Mesodermal cell (in vitro differentiated cells): Measurements from ENCODE around the gene MOV10L1.

Source experiments
- H3K27ac ChIP-seq: 2 replicates; pipeline ENCODE4 v1.7.0; 2013; ENCODE audit warnings: mild to moderate bottlenecking, low read depth, low read length, moderate library complexity; ENCODE audit not compliant: severe bottlenecking
- H3K36me3 ChIP-seq: 2 replicates; pipeline ENCODE4 v1.7.1; 2013; ENCODE audit warnings: mild to moderate bottlenecking, low read length, moderate library complexity; ENCODE audit not compliant: control insufficient read depth, insufficient read depth
- H3K4me1 ChIP-seq: one replicate; pipeline ENCODE4 v1.7.1; 2013; ENCODE audit warnings: mild to moderate bottlenecking, low read length; ENCODE audit not compliant: insufficient read depth, control insufficient read depth, poor library complexity, severe bottlenecking
- H3K4me3 ChIP-seq: 2 replicates; pipeline ENCODE4 v1.7.0; 2013; ENCODE audit warnings: low read length, control low read depth, mild to moderate bottlenecking; ENCODE audit not compliant: insufficient read depth, poor library complexity, severe bottlenecking; ENCODE audit errors: extremely low read depth
- H3K9me3 ChIP-seq: 2 replicates; pipeline ENCODE4 v1.7.1; 2013; ENCODE audit warnings: mild to moderate bottlenecking, low read length, moderate library complexity; ENCODE audit not compliant: control insufficient read depth
- WGBS, 2 experiments: methylation state at CpG; one replicate each; pipeline ENCODE4 v1.1.5; 2013; ENCODE audit warnings: missing lambda C conversion rate in 2 of 2; ENCODE audit not compliant: insufficient coverage in 2 of 2; 5-methylcytosine and 5-hydroxymethylcytosine counted together

Gene MOV10L1

DNA sequence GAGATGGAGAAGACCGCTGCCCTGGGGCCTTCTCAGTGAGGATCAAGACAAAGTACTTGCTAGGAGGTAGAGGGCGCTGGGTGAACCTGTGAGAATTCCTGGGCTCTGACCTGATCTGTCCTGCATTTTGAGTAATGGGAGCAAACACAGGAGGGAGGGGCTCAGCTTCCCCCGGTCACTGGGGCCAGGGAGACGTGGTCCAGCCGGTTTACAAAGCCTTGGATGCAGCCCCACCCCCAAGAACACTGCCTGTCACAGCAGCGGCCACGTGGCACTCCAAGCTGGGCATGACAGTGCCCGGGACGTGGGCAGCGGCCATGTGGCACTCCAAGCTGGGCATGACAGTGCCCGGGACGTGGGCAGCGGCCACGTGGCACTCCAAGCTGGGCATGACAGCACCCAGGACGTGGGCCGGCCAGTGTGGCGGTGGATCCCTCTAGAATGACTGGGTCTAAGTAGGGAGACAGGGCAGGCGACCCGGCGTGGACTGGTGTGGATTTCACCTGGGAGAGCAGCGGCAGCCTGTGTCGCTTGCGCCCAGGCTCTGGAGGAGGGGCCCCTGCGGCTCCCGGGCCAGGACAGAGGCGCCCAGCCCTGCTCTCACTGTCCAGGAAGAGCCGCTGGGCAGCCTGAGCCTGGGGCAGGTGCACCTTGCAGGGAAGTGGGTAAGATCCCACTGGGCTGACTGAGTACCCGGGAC is 29.2 kb upstream of the MOV10L1 start:
- Histone ChIP-seq H3K4me3 (no peak overlapping the region), H3K36me3 (no peaks in the 10 kb centered on the region), H3K27ac (no peak overlapping the region), H3K9me3 (no peaks in the 10 kb centered on the region), H3K4me1 (peaks cover 6% of the 10 kb centered on the region)
- 89 to 90% methylated on average over 24 to 28 of the region's 28 CpGs for WGBS, 2 experiments

DNA sequence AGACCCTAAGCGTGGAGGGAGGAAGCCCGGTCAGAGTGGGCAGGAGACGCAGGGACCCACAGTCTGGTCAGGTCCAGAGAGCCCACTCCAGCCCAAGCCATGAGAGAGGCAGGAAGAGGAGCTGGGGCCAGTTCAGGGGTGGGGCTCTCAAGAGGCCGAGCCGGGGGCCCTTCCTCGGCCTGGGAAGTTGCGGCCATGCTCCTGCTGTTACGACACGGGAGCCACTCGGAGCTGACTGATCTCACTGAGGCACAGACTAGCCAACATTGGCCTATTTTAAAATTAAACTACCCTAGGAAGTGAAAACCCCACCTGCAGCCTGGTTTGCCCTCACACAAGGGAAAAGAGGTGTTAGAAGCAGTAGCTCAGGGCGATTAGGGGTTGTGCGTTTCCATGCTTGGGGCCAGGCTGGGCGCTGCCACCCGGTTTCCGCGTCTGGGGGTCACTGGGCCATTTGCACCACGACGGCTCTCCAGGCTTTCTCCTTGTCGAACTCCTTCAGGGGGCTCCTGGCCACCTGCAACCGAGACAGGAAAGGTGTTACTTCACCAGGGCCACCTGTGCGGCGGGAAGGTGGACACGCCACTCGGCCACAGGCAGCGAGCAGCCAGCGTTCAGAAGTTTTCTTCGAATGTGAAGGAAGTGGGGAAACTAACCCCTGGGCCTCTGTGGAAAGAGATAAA is 28.5 kb upstream of the MOV10L1 start:
- H3K9me3 ChIP-seq, result no peaks in the 10 kb centered on the region
- 93 to 95% methylated on average over 27 of the region's 27 CpGs for WGBS, 2 experiments
- H3K27ac ChIP-seq, result no peak overlapping the region
- no peak overlapping the region for H3K4me3 ChIP-seq
- peaks cover 6% of the 10 kb centered on the region for H3K4me1 ChIP-seq
- no peaks in the 10 kb centered on the region for H3K36me3 ChIP-seq

DNA sequence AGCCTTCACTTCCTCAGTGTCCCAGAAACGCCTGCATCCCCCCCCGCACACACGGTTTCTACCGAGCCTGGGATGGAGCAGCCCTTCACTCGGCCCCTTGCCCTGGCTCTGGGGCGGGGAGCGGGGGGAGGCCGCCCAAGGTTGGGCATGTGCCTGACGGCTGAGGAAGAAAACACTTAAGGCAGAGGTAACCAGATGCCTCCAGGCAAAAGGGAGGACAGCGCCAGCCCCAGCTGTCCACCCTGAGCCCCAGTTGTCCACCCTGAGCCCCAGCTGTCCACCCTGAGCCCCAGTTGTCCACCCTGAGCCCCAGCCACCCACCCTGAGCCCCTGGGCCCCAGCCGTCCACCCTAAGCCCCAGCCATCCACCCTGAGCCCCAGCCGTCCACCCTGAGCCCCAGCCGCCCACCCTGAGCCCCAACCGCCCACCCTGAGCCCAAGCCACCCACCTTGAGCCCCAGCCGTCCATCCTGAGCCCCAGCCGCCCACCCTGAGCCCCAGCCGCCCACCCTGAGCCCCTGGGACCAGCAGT is 27.9 kb upstream of the MOV10L1 start:
- peaks cover 6% of the 10 kb centered on the region for H3K4me1 ChIP-seq
- no peak overlapping the region for H3K4me3 ChIP-seq
- H3K9me3 ChIP-seq, result no peaks in the 10 kb centered on the region
- WGBS, 2 experiments, result 88 to 91% methylated on average over 9 to 14 of the region's 17 CpGs
- no peak overlapping the region for H3K27ac ChIP-seq
- H3K36me3 ChIP-seq, result no peaks in the 10 kb centered on the region

DNA sequence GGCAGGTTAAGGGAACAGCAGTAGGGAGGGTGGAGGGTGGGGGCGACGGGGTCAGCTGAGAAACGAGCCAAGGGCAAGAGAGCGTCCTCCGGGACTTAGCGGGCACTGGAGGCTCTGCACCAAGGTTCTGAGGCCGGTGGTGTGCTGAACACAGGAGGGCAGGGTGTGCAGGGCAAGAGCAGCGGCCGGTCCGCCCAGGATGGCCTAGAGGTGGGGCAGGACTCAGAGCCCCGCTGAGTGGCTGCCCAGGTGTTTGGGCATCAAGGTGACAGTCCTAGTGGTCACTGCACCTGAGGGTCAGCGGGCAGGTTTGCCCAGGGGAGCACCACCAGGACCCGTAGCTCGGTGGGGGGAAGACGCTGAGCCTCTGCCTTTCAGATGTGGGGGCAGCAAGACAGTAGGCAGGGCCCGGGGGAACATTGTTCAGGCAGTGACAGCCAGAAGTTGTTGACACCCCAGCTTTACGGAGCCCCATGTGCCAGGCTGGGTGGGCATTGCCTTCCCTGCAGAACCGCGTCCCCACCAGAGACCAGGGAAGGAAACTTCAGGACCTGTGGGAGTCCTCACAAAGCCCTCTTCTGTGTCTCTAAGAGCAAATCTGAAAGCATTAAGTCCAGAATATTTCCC is 27.2 kb upstream of the MOV10L1 start:
- Histone ChIP-seq H3K4me3 (no peak overlapping the region), H3K36me3 (no peaks in the 10 kb centered on the region), H3K9me3 (no peaks in the 10 kb centered on the region), H3K27ac (no peak overlapping the region), H3K4me1 (peaks cover 6% of the 10 kb centered on the region)
- 93 to 95% methylated on average over 19 of the region's 19 CpGs for WGBS, 2 experiments

DNA sequence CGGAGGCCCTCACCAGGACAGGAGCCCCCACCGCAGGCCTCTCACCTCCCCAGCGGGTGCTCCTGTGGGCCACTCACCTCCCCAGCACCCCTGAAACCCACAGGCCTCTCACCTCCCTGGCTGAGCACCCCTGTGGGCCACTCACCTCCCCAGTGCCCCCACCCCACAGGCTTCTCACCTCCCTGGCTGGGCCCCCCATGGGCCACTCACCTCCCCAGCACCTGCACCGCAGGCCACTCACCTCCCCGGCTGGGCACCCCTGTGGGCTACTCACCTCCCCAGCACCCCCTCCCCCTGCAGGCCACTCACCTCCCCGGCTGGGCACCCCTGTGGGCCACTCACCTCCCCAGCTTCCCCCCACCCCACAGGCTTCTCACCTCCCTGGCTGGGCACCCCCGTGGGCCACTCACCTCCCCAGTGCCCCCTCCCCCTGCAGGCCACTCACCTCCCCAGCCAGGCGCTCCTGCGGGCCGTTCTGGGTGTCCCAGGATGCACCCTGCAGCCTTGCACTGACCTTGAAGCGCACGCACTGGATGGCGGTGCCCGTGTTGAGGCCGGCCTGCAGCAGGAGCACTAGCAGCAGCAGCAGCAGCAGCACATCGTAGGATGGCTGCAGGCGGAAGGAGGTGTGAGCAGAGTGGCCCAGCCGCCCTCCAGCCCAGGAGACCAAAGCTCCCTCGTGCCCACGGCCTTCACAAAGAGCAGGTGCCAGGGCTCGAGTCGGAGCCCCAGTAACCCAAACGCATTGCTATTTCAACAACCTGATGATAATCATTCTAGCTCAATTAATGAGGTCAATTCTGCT is 26.0 kb upstream of the MOV10L1 start:
- Histone ChIP-seq H3K36me3 (no peaks in the 10 kb centered on the region), H3K4me3 (no peak overlapping the region), H3K27ac (no peak overlapping the region), H3K4me1 (peaks cover 3% of the 10 kb centered on the region), H3K9me3 (no peaks in the 10 kb centered on the region)
- 91% methylated on average over 11 to 22 of the region's 23 CpGs for WGBS, 2 experiments

DNA sequence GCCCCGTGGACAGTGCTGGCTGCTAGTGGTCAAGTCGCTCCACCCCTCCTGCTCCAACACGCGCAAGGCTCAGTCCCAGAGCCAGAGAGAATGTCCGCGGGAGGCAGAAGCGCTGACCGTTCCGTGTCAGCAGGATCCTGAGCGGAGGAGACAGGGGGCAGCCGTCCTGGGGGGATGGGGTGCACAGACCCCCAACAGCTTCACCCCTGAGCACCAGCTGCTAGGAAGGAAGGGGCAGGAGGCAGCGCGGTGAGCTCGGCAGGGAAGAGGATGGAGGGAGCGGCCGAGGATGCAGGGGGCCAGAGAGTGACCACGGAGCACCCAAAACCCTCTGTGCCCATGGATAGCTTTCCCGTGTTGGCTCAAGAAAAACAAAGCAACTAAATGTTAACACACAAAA is 25.4 kb upstream of the MOV10L1 start:
- no peaks in the 10 kb centered on the region for H3K36me3 ChIP-seq
- 81 to 86% methylated on average over 14 to 15 of the region's 18 CpGs for WGBS, 2 experiments
- H3K9me3 ChIP-seq, result no peaks in the 10 kb centered on the region
- no peaks in the 10 kb centered on the region for H3K4me1 ChIP-seq
- no peak overlapping the region for H3K27ac ChIP-seq
- no peak overlapping the region for H3K4me3 ChIP-seq

DNA sequence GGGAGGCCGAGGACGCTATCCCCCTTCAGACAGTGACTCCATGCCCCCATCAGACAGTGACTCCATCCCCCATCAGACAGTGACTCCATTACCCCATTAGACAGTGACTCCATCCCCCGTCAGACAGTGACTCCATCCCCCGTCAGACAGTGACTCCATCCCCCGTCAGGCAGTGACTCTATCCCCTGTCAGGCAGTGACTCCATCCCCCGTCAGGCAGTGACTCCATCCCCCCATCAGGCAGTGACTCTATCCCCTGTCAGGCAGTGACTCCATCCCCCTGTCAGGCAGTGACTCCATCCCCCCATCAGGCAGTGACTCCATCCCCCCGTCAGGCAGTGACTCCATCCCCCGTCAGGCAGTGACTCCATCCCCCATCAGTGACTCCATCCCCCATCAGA is 22.6 kb upstream of the MOV10L1 start:
- H3K4me1 ChIP-seq, result no peaks in the 10 kb centered on the region
- 83 to 92% methylated on average over 1 to 2 of the region's 8 CpGs for WGBS, 2 experiments
- H3K36me3 ChIP-seq, result no peaks in the 10 kb centered on the region
- no peak overlapping the region for H3K4me3 ChIP-seq
- no peaks in the 10 kb centered on the region for H3K9me3 ChIP-seq
- no peak overlapping the region for H3K27ac ChIP-seq

DNA sequence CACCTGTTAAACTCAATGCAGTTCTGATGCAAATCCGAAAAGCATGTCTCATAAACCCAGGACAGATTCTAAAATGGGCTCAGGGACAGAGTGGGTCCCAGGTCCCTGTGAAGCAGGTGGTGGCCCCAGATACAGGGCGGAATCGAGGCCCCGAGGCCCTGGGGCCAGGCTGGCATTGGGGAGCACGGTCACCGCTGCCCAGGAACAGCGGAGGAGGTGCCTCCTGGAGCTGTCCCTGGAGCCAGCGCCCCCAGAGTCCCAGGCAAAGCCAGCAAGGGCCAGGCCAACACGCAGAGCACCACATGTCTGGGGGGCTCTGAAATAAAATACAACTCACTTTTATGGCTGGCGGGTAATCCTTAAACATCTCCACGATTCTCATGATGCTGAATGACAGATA is 21.7 kb upstream of the MOV10L1 start:
- no peak overlapping the region for H3K4me3 ChIP-seq
- H3K4me1 ChIP-seq, result no peaks in the 10 kb centered on the region
- no peaks in the 10 kb centered on the region for H3K9me3 ChIP-seq
- no peak overlapping the region for H3K27ac ChIP-seq
- 88 to 90% methylated on average over 7 to 11 of the region's 11 CpGs for WGBS, 2 experiments
- no peaks in the 10 kb centered on the region for H3K36me3 ChIP-seq

DNA sequence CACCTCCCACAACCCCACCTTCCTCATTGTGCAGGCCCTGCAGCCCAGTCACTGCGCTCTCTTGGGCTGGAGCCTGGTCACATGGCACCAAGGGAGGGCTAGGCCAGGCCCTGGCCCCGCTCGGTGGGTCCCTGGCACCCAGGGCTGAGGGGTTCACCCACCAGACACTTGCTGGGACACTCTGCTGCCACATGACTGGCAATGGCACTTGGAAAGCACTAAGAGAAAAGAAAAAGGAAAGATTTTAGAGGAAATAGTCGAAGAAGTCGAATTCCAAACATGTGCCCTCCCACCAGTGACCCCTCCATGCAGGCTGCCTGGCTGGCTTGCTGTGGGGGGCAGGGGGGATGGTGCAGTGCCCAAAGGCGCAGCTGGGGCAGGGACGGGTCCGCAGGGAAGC is 19.4 kb upstream of the MOV10L1 start:
- Histone ChIP-seq H3K4me1 (no peaks in the 10 kb centered on the region), H3K9me3 (no peaks in the 10 kb centered on the region), H3K27ac (no peak overlapping the region), H3K36me3 (no peaks in the 10 kb centered on the region), H3K4me3 (no peak overlapping the region)
- 78 to 86% methylated on average over 5 of the region's 8 CpGs for WGBS, 2 experiments

DNA sequence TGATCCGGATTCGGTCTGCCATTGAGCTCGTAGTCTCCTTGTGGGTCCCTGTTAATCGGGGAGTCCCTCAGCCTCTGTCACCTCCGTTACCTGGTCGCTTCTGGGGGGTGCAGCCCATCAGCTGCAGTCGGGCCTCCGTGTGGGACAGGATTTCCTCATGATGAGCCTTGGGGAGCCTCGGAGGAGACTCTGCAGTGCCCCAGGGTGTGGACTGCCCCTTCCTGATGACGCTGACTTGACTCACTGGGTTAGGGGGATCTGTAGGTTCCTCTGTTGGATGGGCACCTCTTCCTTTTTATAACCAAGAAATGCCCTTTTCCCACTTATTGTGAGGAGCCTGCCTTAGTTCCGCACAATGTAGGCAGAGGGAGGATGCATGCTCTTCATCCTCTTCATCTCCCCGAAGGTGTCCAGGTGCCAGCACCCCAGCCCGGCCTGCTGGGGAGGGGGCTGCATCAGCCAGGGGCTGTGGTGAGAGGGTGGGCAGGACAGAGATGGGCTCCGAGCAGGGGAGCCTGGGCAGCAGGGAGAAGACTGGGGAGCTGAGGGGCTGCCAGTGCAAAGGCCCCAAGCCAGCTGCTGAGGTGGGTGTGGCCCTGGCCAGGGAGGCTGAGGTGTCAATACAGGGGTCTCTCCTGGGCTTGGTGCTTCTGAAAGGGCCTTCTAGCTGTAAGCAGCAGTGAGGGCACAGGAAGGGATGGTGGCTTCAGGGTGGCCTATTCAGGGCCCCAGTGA is 18.2 kb upstream of the MOV10L1 start:
- H3K4me1 ChIP-seq, result no peaks in the 10 kb centered on the region
- no peak overlapping the region for H3K27ac ChIP-seq
- H3K4me3 ChIP-seq, result no peak overlapping the region
- 85 to 92% methylated on average over 11 to 13 of the region's 14 CpGs for WGBS, 2 experiments
- H3K36me3 ChIP-seq, result no peaks in the 10 kb centered on the region
- H3K9me3 ChIP-seq, result no peaks in the 10 kb centered on the region
